ENCODE measurements around the gene KCNJ18. TPM values are rescaled to one million over a fixed set of nuclear protein-coding genes. Genes with fewer than 3 reads are reported as not detected.
"Not testable (repeated sequence)": the region's sequence is repeated elsewhere in the genome, so short reads cannot be mapped to it uniquely, and the experiment has no call there.

The KCNJ18 gene
- total and polyA plus RNA-seq, 5 donors = not detected

- DNase-seq; H3K27ac ChIP-seq (ENCODE audit: low read length); intact Hi-C loops (cut with DNase I); H3K27me3 ChIP-seq (ENCODE audit: control insufficient read depth, insufficient read depth); H3K4me1 ChIP-seq (ENCODE audit: control insufficient read depth, insufficient read depth, low read length); H3K9me3 ChIP-seq (ENCODE audit: control insufficient read depth, low read length); H3K4me3 ChIP-seq (ENCODE audit: low read length): not testable (repeated sequence)
- WGBS = 48% methylated on average over 7 of the region's 7 CpGs
- ATAC-seq = peak; percentile 46 to 58
These were observed 48.5 kb downstream of the KCNJ18 start for GRCh38 chr17:21740836-21741235.

DNA sequence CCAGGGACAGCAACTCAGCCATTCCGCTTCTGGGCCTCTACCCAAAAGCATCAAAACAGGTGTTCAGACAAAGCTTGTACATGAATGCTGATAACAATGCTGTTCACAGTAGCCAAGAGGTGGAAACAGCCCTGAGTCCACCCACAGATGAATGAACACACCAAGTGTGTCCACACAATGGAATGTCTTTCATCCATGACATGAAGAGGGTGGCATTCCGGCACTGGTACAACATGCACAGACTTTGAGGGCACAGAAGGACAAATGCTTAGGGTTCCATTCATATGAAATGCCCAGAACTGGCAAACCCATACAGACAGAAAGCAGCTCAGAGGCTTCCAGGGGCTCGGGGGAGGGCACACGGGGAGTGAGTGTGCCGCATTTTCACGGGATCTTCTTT, 49.2 kb downstream of the KCNJ18 start:
- WGBS = no CpG with 5 or more reads among the region's 6 CpGs
- intact Hi-C loops (cut with DNase I); H3K9me3 ChIP-seq (ENCODE audit: control insufficient read depth, low read length); H3K27ac ChIP-seq (ENCODE audit: low read length); DNase-seq; H3K4me3 ChIP-seq (ENCODE audit: low read length); H3K27me3 ChIP-seq (ENCODE audit: control insufficient read depth, insufficient read depth); H3K4me1 ChIP-seq (ENCODE audit: control insufficient read depth, insufficient read depth, low read length): not testable (repeated sequence)
- ATAC-seq = peak; percentile 19 to 38

- no peak overlapping the region for H3K4me3 ChIP-seq (ENCODE audit: low read length)
- DNase-seq = no peak
- no peaks in the 10 kb centered on the region for H3K9me3 ChIP-seq (ENCODE audit: control insufficient read depth, low read length)
- ATAC-seq = no peak
- H3K27ac ChIP-seq (ENCODE audit: low read length) = no peak overlapping the region
- intact Hi-C loops (cut with DNase I) = no loop called here
- 66% methylated on average over 13 of the region's 13 CpGs for WGBS
- no peaks in the 10 kb centered on the region for H3K4me1 ChIP-seq (ENCODE audit: control insufficient read depth, insufficient read depth, low read length)
- H3K27me3 ChIP-seq (ENCODE audit: control insufficient read depth, insufficient read depth) = no peaks in the 10 kb centered on the region
These were observed 50.0 kb downstream of the KCNJ18 start for GRCh38 chr17:21742326-21742725.

DNA sequence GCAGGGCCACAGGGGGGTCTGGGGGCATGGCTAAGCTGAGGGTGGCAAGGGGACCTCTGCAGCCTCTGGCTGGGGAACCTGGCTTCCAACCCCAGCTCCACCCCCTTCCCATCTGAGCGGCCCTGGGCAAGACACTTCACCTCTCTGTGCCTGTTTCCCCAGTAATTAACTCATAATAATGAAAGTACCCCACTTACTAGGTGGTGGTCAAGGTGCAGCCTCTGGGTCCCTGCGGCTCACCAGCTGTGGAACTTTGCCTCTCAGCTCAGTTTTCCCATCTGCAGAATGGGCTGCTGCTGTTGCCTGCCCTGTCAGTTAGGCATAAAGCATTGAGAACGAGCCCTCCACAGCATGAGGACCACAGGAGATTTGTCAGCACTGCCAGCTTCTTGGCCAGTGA, 51.8 kb downstream of the KCNJ18 start:
- ATAC-seq = not testable (repeated sequence)
- WGBS = 45% methylated on average over 2 of the region's 3 CpGs

DNA sequence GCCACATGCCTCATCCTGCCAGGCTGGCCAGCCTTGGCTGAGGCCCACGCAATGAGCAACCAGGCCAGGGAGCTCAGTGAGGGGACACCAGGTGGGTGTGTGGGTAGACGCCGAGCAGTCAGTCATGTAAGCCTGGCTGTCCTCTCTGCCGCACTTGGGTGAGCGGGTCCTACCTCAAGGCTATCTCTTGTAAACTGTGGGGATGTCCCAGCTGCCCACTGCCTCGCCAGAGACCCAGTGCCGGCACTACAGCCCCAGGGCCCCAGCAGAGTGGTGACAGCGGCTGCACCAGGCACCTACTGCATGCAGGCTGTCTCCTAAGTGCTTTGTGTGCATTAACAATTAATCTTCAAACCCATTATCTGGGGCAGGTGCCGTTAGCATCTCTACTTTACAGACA, 52.3 kb downstream of the KCNJ18 start:
- H3K4me3 ChIP-seq (ENCODE audit: low read length); H3K27me3 ChIP-seq (ENCODE audit: control insufficient read depth, insufficient read depth); ATAC-seq; H3K27ac ChIP-seq (ENCODE audit: low read length); H3K4me1 ChIP-seq (ENCODE audit: control insufficient read depth, insufficient read depth, low read length); intact Hi-C loops (cut with DNase I); DNase-seq; H3K9me3 ChIP-seq (ENCODE audit: control insufficient read depth, low read length): not testable (repeated sequence)
- WGBS = 39% methylated on average over 3 of the region's 9 CpGs

More for the DNA sequence above, 51.8 kb downstream of the KCNJ18 start:
- H3K27ac ChIP-seq (ENCODE audit: low read length); H3K4me3 ChIP-seq (ENCODE audit: low read length); DNase-seq; H3K4me1 ChIP-seq (ENCODE audit: control insufficient read depth, insufficient read depth, low read length); intact Hi-C loops (cut with DNase I); H3K9me3 ChIP-seq (ENCODE audit: control insufficient read depth, low read length); H3K27me3 ChIP-seq (ENCODE audit: control insufficient read depth, insufficient read depth): not testable (repeated sequence)

- intact Hi-C loops (cut with DNase I); H3K9me3 ChIP-seq (ENCODE audit: control insufficient read depth, low read length); ATAC-seq; H3K27ac ChIP-seq (ENCODE audit: low read length); H3K27me3 ChIP-seq (ENCODE audit: control insufficient read depth, insufficient read depth); H3K4me1 ChIP-seq (ENCODE audit: control insufficient read depth, insufficient read depth, low read length); H3K4me3 ChIP-seq (ENCODE audit: low read length); DNase-seq: not testable (repeated sequence)
- 60% methylated on average over 7 of the region's 7 CpGs for WGBS
These were observed 53.2 kb downstream of the KCNJ18 start for GRCh38 chr17:21745385-21746054.

DNA sequence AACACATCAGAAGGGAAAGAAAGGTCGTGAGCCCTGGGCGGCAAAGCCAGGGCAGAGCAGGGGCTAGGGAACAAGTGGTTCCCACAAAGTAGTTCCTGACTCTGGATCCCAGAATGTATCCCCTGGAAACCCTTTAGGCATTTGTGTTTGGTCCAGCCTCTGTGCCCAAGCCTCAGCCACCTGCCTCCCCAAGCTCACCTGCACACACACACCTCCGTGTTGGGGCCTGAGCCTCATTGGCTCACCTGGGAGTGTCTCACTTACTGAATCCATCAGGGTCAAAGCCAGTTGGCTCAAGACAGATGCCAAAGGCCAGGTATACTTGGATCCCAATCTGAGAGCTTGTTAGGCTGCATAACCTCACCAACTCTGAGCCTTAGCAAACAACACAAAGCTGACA, 54.1 kb downstream of the KCNJ18 start:
- 67% methylated on average over 3 of the region's 3 CpGs for WGBS
- H3K27ac ChIP-seq (ENCODE audit: low read length); H3K4me1 ChIP-seq (ENCODE audit: control insufficient read depth, insufficient read depth, low read length); H3K9me3 ChIP-seq (ENCODE audit: control insufficient read depth, low read length); H3K27me3 ChIP-seq (ENCODE audit: control insufficient read depth, insufficient read depth); intact Hi-C loops (cut with DNase I); DNase-seq; ATAC-seq; H3K4me3 ChIP-seq (ENCODE audit: low read length): not testable (repeated sequence)

DNA sequence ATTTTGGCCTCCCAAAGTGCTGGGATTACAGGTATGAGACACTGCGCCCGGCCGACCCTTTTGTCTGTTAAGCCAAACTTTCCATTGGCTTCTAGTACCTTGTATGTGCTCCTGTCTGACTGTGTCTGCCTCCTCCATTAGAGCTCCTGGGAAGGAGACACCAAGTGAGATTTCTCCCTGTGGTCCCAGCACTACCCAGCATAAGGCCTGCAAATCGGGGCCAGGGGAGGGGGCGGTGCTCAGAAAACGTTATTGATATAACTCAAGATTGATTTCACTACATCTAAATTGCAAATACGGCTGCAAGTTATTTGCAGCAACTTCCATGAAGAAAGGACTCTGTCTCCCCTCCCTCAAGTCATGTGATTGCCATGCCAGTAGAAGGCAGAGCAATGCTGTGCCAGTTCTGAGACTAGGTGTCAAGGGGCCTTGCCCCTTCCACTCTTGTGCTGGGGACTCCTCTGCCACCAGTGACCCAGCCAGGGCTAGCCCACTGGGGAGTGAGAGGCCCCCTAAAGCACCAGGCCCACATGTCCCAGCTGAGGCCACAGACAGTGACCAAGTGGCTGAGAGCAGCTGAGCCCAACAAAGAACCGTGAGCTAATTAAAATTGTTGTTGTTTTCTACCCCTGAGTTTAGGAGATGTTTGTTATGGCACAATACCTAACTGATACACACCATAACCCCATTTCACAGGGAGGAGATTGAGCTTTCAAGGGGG, 55.0 kb downstream of the KCNJ18 start:
- H3K4me3 ChIP-seq (ENCODE audit: low read length); H3K27me3 ChIP-seq (ENCODE audit: control insufficient read depth, insufficient read depth); H3K9me3 ChIP-seq (ENCODE audit: control insufficient read depth, low read length); H3K27ac ChIP-seq (ENCODE audit: low read length); intact Hi-C loops (cut with DNase I); ATAC-seq; DNase-seq; H3K4me1 ChIP-seq (ENCODE audit: control insufficient read depth, insufficient read depth, low read length): not testable (repeated sequence)
- 78% methylated on average over 8 of the region's 8 CpGs for WGBS

DNA sequence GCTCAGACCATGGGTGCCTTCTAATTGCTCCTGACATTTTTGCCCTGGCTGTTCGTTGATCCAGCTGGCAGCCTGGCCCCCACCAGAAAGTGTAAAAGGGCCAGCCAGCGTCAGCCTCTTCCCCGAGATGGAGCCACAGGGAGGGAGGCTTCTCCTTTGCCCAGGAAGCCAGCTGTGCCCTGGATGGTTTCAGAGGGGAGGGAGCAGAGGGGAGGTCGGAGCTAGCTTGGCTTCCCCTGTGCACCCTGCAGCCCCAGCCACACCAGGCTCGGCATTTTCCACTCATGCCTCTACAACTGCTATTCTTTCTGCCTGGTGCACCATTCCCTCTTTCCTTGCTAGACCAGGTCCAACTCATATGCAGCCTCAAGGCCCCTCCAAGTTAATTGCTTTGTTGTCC, 56.4 kb downstream of the KCNJ18 start:
- ATAC-seq; intact Hi-C loops (cut with DNase I): not testable (repeated sequence)
- 53% methylated on average over 5 of the region's 5 CpGs for WGBS

DNA sequence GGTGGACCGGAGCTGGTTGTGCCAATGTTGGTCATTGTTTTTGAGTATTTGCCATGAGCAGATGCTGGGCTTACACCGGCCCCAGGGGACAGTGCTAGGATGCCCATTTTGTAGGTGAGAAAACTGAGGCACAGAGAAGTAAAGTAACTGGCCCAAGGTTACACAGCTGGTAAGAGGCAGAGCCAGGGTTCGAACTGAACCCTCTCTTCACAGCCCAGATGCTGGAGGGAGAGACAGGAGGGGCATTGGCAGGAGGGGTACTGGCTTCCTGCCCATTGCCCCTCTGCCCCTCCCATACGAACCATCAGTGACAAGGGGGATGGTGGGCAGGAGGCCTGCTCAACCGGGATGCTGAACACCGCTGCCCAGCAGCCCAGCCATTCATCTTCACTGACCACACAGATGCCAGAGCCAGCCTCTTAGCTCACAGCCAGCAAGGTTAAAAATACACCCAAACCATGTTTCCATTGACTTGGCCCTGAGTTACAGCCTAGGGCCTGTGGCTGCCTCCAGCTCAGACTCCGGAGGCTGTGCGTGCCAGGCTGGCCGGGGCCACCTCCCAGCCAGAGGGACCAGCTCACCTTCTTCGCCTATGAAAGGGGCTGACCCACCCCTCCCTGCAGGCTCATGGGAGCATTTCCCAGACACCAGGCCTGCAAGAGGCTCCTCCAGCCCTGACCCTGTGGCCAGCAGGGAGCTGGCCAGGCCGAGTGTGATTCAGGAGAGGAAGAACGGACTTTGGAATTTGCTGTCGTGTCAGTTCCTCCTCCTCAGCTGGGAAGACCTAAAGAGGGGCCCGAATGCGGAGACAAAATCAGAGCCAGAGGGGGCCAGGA, 57.6 kb downstream of the KCNJ18 start:
- intact Hi-C loops (cut with DNase I); H3K4me3 ChIP-seq (ENCODE audit: low read length); H3K27ac ChIP-seq (ENCODE audit: low read length); H3K27me3 ChIP-seq (ENCODE audit: control insufficient read depth, insufficient read depth); H3K4me1 ChIP-seq (ENCODE audit: control insufficient read depth, insufficient read depth, low read length); ATAC-seq; DNase-seq; H3K9me3 ChIP-seq (ENCODE audit: control insufficient read depth, low read length): not testable (repeated sequence)
- WGBS = 72% methylated on average over 15 of the region's 15 CpGs

More for the DNA sequence above, 56.4 kb downstream of the KCNJ18 start:
- not testable (repeated sequence) for H3K27me3 ChIP-seq (ENCODE audit: control insufficient read depth, insufficient read depth); DNase-seq; H3K27ac ChIP-seq (ENCODE audit: low read length); H3K4me3 ChIP-seq (ENCODE audit: low read length); H3K9me3 ChIP-seq (ENCODE audit: control insufficient read depth, low read length); H3K4me1 ChIP-seq (ENCODE audit: control insufficient read depth, insufficient read depth, low read length)

DNA sequence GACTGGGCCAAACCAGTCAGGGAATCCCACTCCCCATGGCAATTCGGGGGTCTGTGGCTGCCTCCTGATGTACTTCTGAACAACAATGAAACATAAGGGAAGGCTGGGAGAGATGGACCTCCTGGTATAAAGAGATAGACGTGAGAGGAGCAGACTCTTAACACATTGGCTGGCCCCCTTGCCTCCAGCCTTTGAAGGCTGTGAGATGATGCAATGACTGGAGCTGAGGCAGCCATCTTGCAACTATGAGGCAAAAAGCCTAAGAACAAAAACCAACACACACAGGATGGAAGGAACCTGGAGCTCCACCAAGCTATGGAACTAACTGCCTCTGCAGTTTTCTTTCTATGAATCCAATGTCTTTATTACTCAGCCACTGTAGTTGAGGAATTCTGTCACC, 58.8 kb downstream of the KCNJ18 start:
- WGBS = 54% methylated on average over 2 of the region's 2 CpGs
- intact Hi-C loops (cut with DNase I); ATAC-seq: not testable (repeated sequence)

More for the DNA sequence above, 58.8 kb downstream of the KCNJ18 start:
- not testable (repeated sequence) for DNase-seq; H3K9me3 ChIP-seq (ENCODE audit: control insufficient read depth, low read length); H3K27me3 ChIP-seq (ENCODE audit: control insufficient read depth, insufficient read depth); H3K27ac ChIP-seq (ENCODE audit: low read length); H3K4me1 ChIP-seq (ENCODE audit: control insufficient read depth, insufficient read depth, low read length); H3K4me3 ChIP-seq (ENCODE audit: low read length)

Measured in right cardiac atrium (tissue), 5 donors.